Heart right ventricle (tissue), 16 donors: Measurements from ENCODE around the gene TVP23A. TPM values are rescaled to one million over a fixed set of nuclear protein-coding genes. Genes with fewer than 3 reads are reported as not detected.

Experiments used
- ATAC-seq, 8 donors: fragments of 200-7000 bp; cut with Tn5 transposase; one replicate each; pipeline ENCODE4 v1.9.1; 2020; ENCODE audit warnings: mild to moderate bottlenecking in 8 of 8, moderate library complexity in 8 of 8, moderate number of reproducible peaks in 1 of 8
- DNase-seq, 2 donors: peaks; one replicate each; pipeline ENCODE4 v3.0.0-alpha.2; 2020
- H3K27ac ChIP-seq, 10 donors: fragments of 200-600 bp; sonication (generic) in 2 of 10; one replicate each; pipeline versions ENCODE4 v1.5.0 to v1.8.0; 2020 to 2022; ENCODE audit warnings: mild to moderate bottlenecking in 3 of 10
- H3K27me3 ChIP-seq, 7 donors: fragments of 200-600 bp; one replicate each; pipeline ENCODE4 v1.8.0; 2021 to 2022; ENCODE audit warnings: mild to moderate bottlenecking in 2 of 7
- H3K36me3 ChIP-seq, 9 donors: fragments of 200-600 bp; sonication (generic) in 1 of 9; one replicate each; pipeline versions ENCODE4 v1.5.0 to v1.8.0; 2020 to 2022; ENCODE audit warnings: mild to moderate bottlenecking in 2 of 9
- H3K4me1 ChIP-seq, 9 donors: fragments of 200-600 bp; sonication (generic) in 1 of 9; one replicate each; pipeline versions ENCODE4 v1.5.0 to v1.8.0; 2020 to 2022; ENCODE audit warnings: mild to moderate bottlenecking in 4 of 9
- H3K4me3 ChIP-seq, 10 donors: fragments of 200-600 bp; sonication (generic) in 2 of 10; one replicate each; pipeline versions ENCODE4 v1.5.0 to v1.8.0; 2020 to 2022; ENCODE audit warnings: mild to moderate bottlenecking in 7 of 10, moderate library complexity in 2 of 10
- H3K9me3 ChIP-seq, 11 donors: fragments of 200-600 bp in 10 of 11; sonication (generic) in 2 of 11; one replicate each; pipeline versions ENCODE4 v1.5.0 to v1.8.0; 2013 to 2022; ENCODE audit warnings: mild to moderate bottlenecking in 2 of 11, control low read depth in 1 of 11, moderate library complexity in 1 of 11
- CTCF ChIP-seq, 9 donors: fragments of 200-600 bp; sonication (generic) in 2 of 9; IDR thresholded peaks; one replicate each; pipeline versions ENCODE4 v1.5.0 to v1.8.0; 2021 to 2022; ENCODE audit warnings: antibody characterized with exemption in 9 of 9, mild to moderate bottlenecking in 5 of 9, moderate library complexity in 1 of 9
- WGBS, 2 donors: extraction: QIAGEN DNeasy Blood & Tissue Kit; methylation state at CpG; one replicate each; pipeline ENCODE4 v1.1.7; 2013; ENCODE audit warnings: inconsistent platforms in 1 of 2; 5-methylcytosine and 5-hydroxymethylcytosine counted together
- intact Hi-C, 10 donors: fragments of 100-400 bp; cut with DNase I; formaldehyde crosslinking; loops; one replicate each; pipeline versions ENCODE4 v1.11.1 to v1.14.2; 2022
- polyA plus RNA-seq, 2 donors: library from polyadenylated mRNA; stranded (reverse); fragments of 200-250 nt; gene quantifications; one replicate each; pipeline ENCODE4 v1.2.3, GENCODE V29; 2013
- total RNA-seq, 10 donors: library from RNA; stranded (reverse); fragmentation: NEBNext Ultra II Directional in 3 of 10; extraction: Animal tissue kit (Norgen Biotek cat#: 25700) in 3 of 10; gene quantifications; one replicate each; pipeline versions ENCODE4 v1.2.1 to v1.2.4, GENCODE V29; 2021 to 2023
- donor health status: Arrhythmogenic right ventricular cardiomyopathy.
- donor health status: ischemic (EF 13 %, LVEDD 7.1; RV severe dilation, severe dysfunction).
- donor health status: healthy with polysubstance abuse.
- donor health status: DM: no; HTN: yes; CAD: no.
- donor health status: DM: no; HTN: no; CAD: no.
- donor health status: ischemic (EF 25% LVEDD 6.9; RV normal size, moderate dysfunction).
- donor health status: ischemic (EF 25% LVEDD 5.7; RV mildly dilated, moderate dysfunction).
- donor health status: healthy.
- donor health status: DM: yes; HTN: yes; CAD: no.
- donor health status: Ischemic cardiomyopathy.
- donor health status: ischemic (EF 35%, LVEDD 5.7; RV mildly dilated, moderate dysfunction).
- donor health status: nonischemic (EF 11% LVEDD 7.7; RV severe dilation, severe dysfunction).
- donor health status: DM: yes; HTN: yes; CAD: no.
- donor health status: PGD.
- donor health status: ischemic (EF 29% LVEDD 5.4; RV normal size, mild dysfunction).
- donor health status: nonischemic (EF 23%, LVEDD 6.1; RV moderate dilation, normal function).

The TVP23A gene
- total and polyA plus RNA-seq, 12 donors: 0.04 to 0.44 (median 0.18) TPM; not detected in 5

- DNase-seq (no peak), ATAC-seq (no peak)
- no peaks in the 10 kb centered on the region for H3K36me3 ChIP-seq
- no peak overlapping the region for H3K4me3 ChIP-seq
- no peak overlapping the region for H3K27ac ChIP-seq
- no peak for TF ChIP-seq CTCF (IDR thresholded peaks at IDR 0.05)
- no peaks in the 10 kb centered on the region for H3K27me3 ChIP-seq
- 83 to 86% methylated on average over 4 of the region's 4 CpGs for WGBS, 2 donors
- intact Hi-C loops: loop anchor here in 1 of 10 donors (10.0 kb wide), 1 partner anchor 109 kb away; no protein-coding TSS in a partner anchor
- H3K9me3 ChIP-seq: no peaks in the 10 kb centered on the region
- peaks cover 0 to 9% (median 0%) of the 10 kb centered on the region in 9 donors for H3K4me1 ChIP-seq
These were observed 42.3 kb downstream of the TVP23A start for GRCh38 chr16:10776280-10776679.

- DNase-seq: no peak
- peaks cover 0 to 36% (median 7%) of the 10 kb centered on the region in 9 donors for H3K36me3 ChIP-seq
- H3K9me3 ChIP-seq: no peaks in the 10 kb centered on the region
- no peaks in the 10 kb centered on the region for H3K27me3 ChIP-seq
- peak in 1 of 8 donors; percentile 25 for ATAC-seq
- no peak for TF ChIP-seq CTCF (IDR thresholded peaks at IDR 0.05)
- H3K4me3 ChIP-seq: no peak overlapping the region
- 91 to 100% methylated on average over 1 of the region's 1 CpG for WGBS, 2 donors
- intact Hi-C loops: loop anchor here in 1 of 10 donors (10.0 kb wide), 1 partner anchor 114 kb away; no protein-coding TSS in a partner anchor
- H3K27ac ChIP-seq: peak overlapping the region in 1 of 10 donors; percentile 39
- H3K4me1 ChIP-seq: peaks cover 0 to 32% (median 3%) of the 10 kb centered on the region in 9 donors
These were observed 47.7 kb downstream of the TVP23A start for GRCh38 chr16:10770907-10771306.

- 70 to 75% methylated on average over 7 of the region's 7 CpGs for WGBS, 2 donors
- Histone ChIP-seq H3K36me3 (peaks cover 0 to 47% (median 7%) of the 10 kb centered on the region in 9 donors), H3K9me3 (no peaks in the 10 kb centered on the region)
These were observed 49.2 kb downstream of the TVP23A start for GRCh38 chr16:10769381-10769780.

GRCh38 chr16:10767127-10767526 is 51.5 kb downstream of the TVP23A start:
- peaks cover 0 to 69% (median 15%) of the 10 kb centered on the region in 9 donors for H3K36me3 ChIP-seq
- H3K27me3 ChIP-seq: no peaks in the 10 kb centered on the region
- no peaks in the 10 kb centered on the region for H3K9me3 ChIP-seq
- H3K27ac ChIP-seq: no peak overlapping the region
- H3K4me3 ChIP-seq: no peak overlapping the region
- DNase-seq (no peak), ATAC-seq (peak in 2 of 8 donors; percentile 14 to 17)
- WGBS, 2 donors: 87 to 89% methylated on average over 7 of the region's 7 CpGs
- no peak for TF ChIP-seq CTCF (IDR thresholded peaks at IDR 0.05)
- intact Hi-C loops: loop anchor here in 2 of 10 donors (5.0 to 10.0 kb wide), 2 partner anchors 45 to 48 kb away; partner anchors contain the start of gene TVP23A (in 1 of the 2)
- peaks cover 0 to 36% (median 10%) of the 10 kb centered on the region in 9 donors for H3K4me1 ChIP-seq

More at GRCh38 chr16:10769381-10769780, 49.2 kb downstream of the TVP23A start:
- Histone ChIP-seq H3K27ac (peak overlapping the region in 1 of 10 donors; percentile 14), H3K4me1 (peaks cover 0 to 43% (median 10%) of the 10 kb centered on the region in 9 donors), H3K4me3 (no peak overlapping the region), H3K27me3 (no peaks in the 10 kb centered on the region)
- intact Hi-C loops: loop anchor here in 2 of 10 donors (5.0 to 10.0 kb wide), 2 partner anchors 43 to 45 kb away; partner anchors contain the start of gene TVP23A (in 1 of the 2)
- TF ChIP-seq CTCF (IDR thresholded peaks at IDR 0.05): no peak
- ATAC-seq (no peak), DNase-seq (no peak)
